NCI-H2107 treated with DMSO at 0.1 percent for 48 hours (cell line): ENCODE measurements around the gene KRTAP19-4.
"Not testable (repeated sequence)": the region's sequence is repeated elsewhere in the genome, so short reads cannot be mapped to it uniquely, and the experiment has no call there.

Experiments used
- DNase-seq: peaks from one replicate; lab custom pipeline; 2025; ENCODE audit not compliant: unreplicated experiment; lab: John Stamatoyannopoulos, UW

Gene KRTAP19-4

DNA sequence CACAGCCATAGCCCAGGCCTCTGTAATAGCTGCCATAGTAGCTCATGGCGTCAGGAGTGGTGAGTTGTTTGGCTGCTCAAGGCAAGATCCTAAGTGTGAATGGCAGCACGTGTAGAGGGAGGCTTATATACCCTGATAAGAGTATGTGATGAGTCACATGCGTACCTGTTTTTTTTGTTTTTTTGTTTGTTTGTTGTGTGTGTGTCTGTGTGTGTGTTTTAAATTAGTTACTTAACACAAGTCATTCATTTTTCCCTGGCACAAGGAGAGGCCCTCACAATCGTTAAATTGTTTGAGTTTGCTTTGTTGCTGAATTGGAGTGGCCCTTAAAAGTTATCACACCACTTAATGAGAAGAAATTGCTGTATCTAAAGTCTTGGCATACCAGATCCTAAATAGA lies at the start of gene KRTAP19-4:
Gene KRTAP19-4 (minus strand): TSS at position 101 of the 400 bp plus-strand sequence. CDS start 55 bp downstream, at position 46.
- DNase-seq, result no peak

- DNase-seq, result no peak
These were observed 44.8 kb upstream of the KRTAP19-4 start, which contains the start of gene KRTAP19-6 for GRCh38 chr21:30541764-30542163. Gene KRTAP19-6 (minus strand): TSS chr21:30541864. CDS start chr21:30541833, 31 bp downstream.

- no peak for DNase-seq
These were observed 21.9 kb upstream of the KRTAP19-4 start for GRCh38 chr21:30518876-30519275.

GRCh38 chr21:30515681-30516080 lies 18.7 kb upstream of the KRTAP19-4 start:
- DNase-seq, result no peak

DNA sequence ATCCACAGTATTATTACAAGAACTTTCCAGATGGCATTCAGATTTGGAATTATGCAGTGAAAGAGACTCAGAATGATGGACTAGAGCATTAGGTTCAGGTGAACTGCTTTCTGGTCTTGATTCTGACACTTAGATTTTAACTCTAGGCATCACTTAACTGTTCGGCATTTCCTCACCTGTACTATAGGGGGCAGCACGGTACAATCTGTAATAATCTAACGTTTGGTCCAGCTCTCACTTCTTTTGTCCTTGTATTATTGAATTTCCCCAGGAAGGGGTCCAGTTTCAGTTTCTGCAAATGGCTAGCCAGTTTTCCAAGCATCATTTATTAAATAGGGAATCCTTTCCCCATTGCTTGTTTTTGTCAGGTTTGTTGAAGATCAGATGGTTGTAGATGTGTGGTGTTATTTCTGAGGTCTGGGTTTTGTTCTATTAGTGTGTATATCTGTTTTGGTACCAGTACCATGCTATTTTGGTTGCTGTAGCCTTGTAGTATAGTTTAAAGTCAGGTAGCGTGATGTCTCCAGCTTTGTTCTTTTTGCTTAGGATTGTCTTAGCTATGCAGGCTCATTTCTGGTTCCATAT lies 8.7 kb upstream of the KRTAP19-4 start:
- DNase-seq, result not testable (repeated sequence)

DNA sequence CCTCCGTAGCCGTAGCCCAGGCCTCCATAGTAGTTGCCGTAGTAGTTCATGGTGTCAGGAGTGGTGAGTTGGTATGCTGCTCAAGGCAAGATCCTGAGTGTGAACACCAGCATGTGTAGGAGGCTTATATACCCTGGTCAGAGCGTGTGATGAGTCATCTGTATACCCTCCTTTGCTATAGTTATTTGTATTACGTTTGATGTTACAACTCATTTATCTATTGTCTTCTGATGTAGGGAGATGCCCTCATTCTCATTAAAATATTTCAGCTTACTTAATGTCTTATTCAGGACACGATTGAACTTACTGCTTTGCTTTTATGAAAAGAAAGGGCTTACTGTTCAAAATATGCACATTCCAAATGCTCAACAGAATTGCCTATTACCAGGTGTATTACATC lies 5.1 kb upstream of the KRTAP19-4 start, which contains the start of gene KRTAP19-5:
Gene KRTAP19-5 (minus strand): TSS at position 101 of the 400 bp plus-strand sequence. CDS start 51 bp downstream, at position 50.
- DNase-seq, result no peak

GRCh38 chr21:30491963-30492428 lies 5.0 kb downstream of the KRTAP19-4 start, which contains the start of gene KRTAP19-3:
Gene KRTAP19-3 (minus strand): TSS chr21:30492013. CDS start chr21:30491957, 56 bp downstream.
- DNase-seq, result no peak

DNA sequence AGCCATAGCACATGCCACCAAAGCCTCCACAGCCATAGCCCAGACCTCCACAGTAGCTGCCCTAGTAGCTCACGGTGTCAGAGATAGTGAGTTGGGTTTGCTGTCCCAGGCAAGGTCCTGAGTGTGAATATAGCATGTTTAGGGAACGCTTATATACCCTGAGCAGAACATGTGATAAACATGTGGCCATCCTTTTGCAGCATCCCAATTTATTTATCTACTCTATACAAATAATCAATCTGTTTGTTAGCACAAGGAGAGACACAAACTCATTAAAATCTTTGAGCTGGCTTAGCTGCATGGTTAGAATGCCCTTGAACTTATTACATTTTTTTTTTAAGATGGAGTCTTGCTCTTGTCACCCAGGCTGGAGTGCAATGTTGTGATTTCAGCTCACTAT lies 9.6 kb downstream of the KRTAP19-4 start, which contains the start of gene KRTAP19-2:
Gene KRTAP19-2 (minus strand): TSS at position 101 of the 400 bp plus-strand sequence. CDS start 88 bp downstream, at position 13.
- no peak for DNase-seq

DNA sequence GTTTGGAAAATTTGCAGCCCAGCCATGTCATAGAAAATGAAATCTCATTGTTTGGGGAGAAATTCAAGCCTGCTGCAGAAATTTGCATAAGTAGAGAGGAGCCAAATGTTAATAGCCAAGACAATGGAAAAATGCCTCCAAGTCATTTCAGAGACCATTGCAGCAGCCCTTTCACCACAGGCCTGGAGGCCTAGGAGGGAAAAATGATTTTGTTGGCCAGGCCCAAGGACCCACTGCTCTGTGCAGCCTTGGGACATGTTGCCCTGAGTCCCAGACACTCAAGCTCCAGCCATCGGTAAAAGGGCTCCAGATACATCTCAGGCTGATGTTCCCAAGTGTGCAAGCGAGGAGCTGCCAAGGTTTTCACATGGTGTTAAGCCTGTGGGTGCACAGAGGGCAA lies 10.8 kb downstream of the KRTAP19-4 start:
- no peak for DNase-seq

DNA sequence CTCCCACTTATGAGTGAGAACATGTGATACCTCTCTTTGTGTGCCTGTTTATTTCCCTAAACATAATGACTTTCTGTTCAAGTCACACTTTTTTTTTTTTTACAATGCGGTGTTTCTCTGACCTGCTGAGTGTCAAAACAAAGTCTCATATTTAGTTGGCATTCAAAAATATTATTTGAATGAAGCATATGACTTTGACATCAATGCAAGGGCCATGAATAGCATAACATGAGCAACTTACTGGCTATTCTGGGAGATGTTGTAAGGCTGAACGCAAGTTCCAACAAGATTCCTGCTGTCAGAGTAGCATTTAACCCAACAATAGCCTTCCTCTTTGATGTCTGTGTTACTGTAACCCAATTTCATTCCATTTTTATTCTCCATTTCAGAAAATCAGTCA lies 14.8 kb downstream of the KRTAP19-4 start:
- DNase-seq, result no peak

GRCh38 chr21:30480145-30480544 lies 16.8 kb downstream of the KRTAP19-4 start, which contains the start of gene KRTAP19-1:
Gene KRTAP19-1 (minus strand): TSS chr21:30480367. CDS start chr21:30480317, 50 bp downstream.
- DNase-seq, result no peak

DNA sequence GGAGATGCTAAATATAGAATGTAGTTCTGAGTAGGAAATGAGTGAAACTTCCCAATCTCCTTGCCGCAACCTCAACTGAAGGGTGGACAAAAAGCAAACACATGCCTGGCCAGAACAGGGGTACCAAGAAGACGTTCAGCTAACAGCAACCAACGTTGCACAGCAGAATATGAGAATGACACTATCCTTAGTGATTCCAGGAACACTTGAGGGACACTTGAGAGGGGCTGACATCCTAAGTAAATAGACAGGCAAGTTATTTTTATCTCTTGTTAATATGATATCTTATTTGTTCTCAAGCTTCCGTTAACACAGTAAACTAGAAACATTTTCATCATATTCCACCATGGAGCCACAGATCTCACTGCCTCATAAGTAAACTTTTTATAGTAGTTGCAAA lies 17.7 kb downstream of the KRTAP19-4 start:
- no peak for DNase-seq

DNA sequence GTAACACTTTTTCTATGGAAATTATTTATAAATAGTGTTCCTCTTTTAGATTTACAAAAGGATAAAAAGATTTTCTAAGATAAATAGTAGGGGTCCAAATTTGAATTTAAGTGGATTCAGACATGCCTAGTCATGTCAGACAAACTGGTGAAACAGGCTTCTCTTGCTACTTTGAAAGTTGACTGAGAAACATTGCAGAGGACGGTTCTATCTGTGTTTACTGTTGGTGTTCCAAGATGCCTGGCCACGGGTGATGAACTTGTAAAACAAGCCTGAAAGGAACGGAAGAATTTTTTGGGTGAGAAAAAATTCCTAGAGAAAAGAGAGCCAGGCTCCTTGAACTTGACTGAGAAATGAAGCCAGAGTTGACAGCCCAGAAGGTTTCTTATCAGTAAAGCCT lies 19.0 kb downstream of the KRTAP19-4 start:
- DNase-seq, result no peak

DNA sequence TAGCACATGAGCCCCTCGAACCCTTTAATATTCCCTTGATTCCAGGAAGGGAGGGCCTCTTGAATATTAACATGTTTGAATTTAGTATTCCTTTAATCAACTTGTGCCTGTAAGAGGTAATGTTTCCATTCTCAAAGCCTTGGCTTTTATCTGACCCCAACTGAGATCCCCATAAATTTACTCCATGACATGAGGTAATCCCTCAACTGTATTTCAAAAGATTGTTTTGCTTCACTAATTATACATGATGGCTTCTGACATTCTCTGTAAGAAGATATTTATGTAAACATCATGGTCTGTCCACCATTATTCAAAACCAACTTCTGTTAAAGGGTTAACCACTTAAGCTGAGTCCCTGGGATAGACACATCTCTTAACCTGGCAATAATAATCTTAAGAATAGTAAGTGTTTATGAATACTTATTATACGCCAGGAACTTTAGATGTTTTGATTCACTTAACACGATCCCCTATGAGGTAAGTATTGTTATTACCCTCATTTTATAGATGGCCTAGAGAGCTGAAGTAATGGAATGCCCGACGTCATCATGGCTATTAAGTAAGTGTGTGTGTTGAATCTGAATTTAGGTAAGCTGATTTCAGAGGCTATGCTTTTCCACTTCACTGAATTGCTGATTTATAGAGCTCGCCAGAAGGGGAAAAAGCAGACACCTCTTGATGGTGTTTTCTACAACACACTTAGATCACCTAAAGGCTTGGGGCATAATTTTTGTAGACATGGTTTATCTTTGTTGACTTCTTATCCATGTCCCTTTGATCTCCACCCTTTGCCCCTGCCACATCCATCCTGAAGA lies 27.9 kb downstream of the KRTAP19-4 start:
- DNase-seq, result no peak

- no peak for DNase-seq
These were observed 33.3 kb downstream of the KRTAP19-4 start for GRCh38 chr21:30463713-30464112.

DNA sequence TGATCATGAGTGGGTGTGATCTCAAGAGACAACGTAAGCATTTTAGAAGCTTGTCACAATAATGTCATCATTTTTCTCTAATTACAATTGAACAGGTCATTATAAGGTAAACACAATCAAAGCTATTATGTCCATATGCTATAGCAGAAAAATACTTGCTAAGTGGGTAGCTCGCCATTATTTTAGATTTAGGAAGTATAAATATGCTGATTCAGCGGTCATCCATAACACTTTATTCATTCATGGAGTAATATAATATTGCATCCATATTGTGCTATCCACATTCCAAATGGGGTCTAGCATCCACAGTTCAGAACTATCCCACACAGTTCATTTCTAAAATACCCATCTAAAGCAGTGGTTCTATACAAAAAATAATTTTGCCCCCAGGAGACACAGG lies 48.5 kb downstream of the KRTAP19-4 start:
- DNase-seq, result no peak

- no peak for DNase-seq
These were observed 49.9 kb downstream of the KRTAP19-4 start for GRCh38 chr21:30447056-30447455.
